Measurements from ENCODE around the gene GAS6.

DNA sequence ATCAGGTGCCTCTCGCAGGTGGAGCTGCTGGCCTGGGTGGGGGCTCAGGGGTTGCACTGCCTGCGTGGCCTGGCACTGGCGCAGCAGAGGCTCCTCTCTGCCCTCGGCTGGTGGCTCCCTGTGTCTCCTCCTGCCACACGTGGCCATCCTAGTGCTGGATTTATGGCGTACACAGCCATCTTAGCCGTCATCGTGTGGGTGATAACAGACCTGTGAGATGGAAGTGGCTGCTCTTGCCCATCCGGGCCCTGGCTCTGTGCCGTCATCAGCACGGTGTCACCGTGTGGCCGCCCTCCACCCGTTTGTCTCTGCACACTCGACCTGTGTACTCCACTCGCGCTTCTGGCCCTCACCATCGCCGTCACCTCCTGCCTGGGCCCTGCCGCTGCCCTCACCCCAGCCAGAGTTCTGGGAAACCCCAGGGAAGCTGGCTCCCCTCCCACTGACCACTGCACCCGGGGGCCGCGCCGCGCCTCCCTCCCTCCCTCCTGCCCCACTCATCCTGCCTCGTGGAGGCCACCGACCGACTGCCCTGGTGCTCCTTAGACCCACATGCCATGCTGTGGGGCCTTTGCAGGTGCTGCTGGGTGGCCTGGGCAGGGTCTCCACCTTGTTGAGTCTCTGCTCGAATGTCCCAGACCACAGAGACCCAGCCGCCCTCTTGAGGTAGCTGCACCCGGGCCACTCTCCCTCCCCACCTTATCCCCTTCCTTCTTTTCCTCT is 75.3 kb downstream of the GAS6 start:
- no peak for TF ChIP-seq ELF4 (IDR thresholded peaks at IDR 0.05)
- TF ChIP-seq ARNT (IDR thresholded peaks at IDR 0.05) = no peak
- no peak for TF ChIP-seq SP1 (IDR thresholded peaks at IDR 0.05)
- TF ChIP-seq SUZ12 (IDR thresholded peaks at IDR 0.05) = no peak
- no peak for TF ChIP-seq NFRKB (IDR thresholded peaks at IDR 0.05)
- no peak for TF ChIP-seq FOXK2 (IDR thresholded peaks at IDR 0.05)
- no peak for TF ChIP-seq FOXA1 (IDR thresholded peaks at IDR 0.05)
- TF ChIP-seq BHLHE40 (IDR thresholded peaks at IDR 0.05; ENCODE audit: borderline replicate concordance) = no peak
- no peak for TF ChIP-seq TARDBP (IDR thresholded peaks at IDR 0.05)
- no peak for TF ChIP-seq L3MBTL2 (conservative IDR thresholded peaks at IDR 0.05)
